ENCODE data around the gene GSTCD.

DNA sequence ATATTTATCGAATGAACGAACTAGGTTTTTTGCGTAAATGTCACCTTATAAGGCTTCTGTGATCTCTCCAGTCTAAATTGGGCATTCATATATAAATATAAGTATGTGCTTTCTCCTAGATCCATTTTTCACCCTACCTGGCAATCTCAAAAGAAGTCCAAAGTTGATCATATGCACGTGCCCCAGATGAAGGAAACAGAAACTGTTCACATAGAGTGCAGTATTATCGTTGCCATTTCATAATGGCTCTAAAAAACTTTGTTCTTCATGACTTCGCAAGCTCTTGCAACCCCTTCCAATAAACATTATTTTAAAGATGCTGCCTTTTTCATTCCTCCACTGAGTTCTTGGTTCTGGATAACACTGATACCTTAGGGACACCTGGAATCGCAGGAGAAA is 803 bp upstream of the GSTCD start:
- TF ChIP-seq, protein P1, sequence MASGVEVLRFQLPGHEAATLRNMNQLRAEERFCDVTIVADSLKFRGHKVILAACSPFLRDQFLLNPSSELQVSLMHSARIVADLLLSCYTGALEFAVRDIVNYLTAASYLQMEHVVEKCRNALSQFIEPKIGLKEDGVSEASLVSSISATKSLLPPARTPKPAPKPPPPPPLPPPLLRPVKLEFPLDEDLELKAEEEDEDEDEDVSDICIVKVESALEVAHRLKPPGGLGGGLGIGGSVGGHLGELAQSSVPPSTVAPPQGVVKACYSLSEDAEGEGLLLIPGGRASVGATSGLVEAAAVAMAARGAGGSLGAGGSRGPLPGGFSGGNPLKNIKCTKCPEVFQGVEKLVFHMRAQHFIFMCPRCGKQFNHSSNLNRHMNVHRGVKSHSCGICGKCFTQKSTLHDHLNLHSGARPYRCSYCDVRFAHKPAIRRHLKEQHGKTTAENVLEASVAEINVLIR (CRISPR knock-in tag; IDR thresholded peaks at IDR 0.05): no peak
- TF ChIP-seq, protein P2, sequence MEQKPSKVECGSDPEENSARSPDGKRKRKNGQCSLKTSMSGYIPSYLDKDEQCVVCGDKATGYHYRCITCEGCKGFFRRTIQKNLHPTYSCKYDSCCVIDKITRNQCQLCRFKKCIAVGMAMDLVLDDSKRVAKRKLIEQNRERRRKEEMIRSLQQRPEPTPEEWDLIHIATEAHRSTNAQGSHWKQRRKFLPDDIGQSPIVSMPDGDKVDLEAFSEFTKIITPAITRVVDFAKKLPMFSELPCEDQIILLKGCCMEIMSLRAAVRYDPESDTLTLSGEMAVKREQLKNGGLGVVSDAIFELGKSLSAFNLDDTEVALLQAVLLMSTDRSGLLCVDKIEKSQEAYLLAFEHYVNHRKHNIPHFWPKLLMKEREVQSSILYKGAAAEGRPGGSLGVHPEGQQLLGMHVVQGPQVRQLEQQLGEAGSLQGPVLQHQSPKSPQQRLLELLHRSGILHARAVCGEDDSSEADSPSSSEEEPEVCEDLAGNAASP (IDR thresholded peaks at IDR 0.05): no peak
- TF ChIP-seq GTF2F1 (IDR thresholded peaks at IDR 0.05; ENCODE audit: low read depth, low read length) (no peak), EZH2 (IDR thresholded peaks at IDR 0.05; ENCODE audit: borderline replicate concordance, low read depth, low read length) (no peak), EP300 (IDR thresholded peaks at IDR 0.05; ENCODE audit: low read length) (no peak)
